GM18868 (cell line): Measurements from ENCODE around the gene HSPH1.
"Not testable (repeated sequence)": the region's sequence is repeated elsewhere in the genome, so short reads cannot be mapped to it uniquely, and the experiment has no call there.

ENCODE experiments used
- ATAC-seq: cut with Tn5 transposase; IDR thresholded peaks from one replicate; pipeline ENCODE4 v1.9.1; 2021; ENCODE audit warnings: mild to moderate bottlenecking, moderate library complexity; ENCODE audit not compliant: unreplicated experiment

Gene HSPH1

GRCh38 chr13:31177813-31178495 is 16.2 kb upstream of the HSPH1 start:
- not testable (repeated sequence) for ATAC-seq

GRCh38 chr13:31175847-31176532 is 14.3 kb upstream of the HSPH1 start:
- ATAC-seq, result no peak

GRCh38 chr13:31174018-31174417 is 12.3 kb upstream of the HSPH1 start:
- no peak for ATAC-seq

GRCh38 chr13:31172535-31172934 is 10.8 kb upstream of the HSPH1 start:
- no peak for ATAC-seq

- ATAC-seq, result no peak
Measured at GRCh38 chr13:31172001-31172400, 10.3 kb upstream of the HSPH1 start.

GRCh38 chr13:31168736-31169135 is 7.0 kb upstream of the HSPH1 start:
- no peak for ATAC-seq

- ATAC-seq, result peak; percentile 65
Measured at GRCh38 chr13:31168166-31168565, 6.5 kb upstream of the HSPH1 start.

GRCh38 chr13:31167490-31167889 is 5.8 kb upstream of the HSPH1 start:
- ATAC-seq, result peak; percentile 50

GRCh38 chr13:31166591-31166990 is 4.9 kb upstream of the HSPH1 start:
- no peak for ATAC-seq

- peak; percentile 86 for ATAC-seq
Measured at GRCh38 chr13:31162151-31163008, 676 bp upstream of the HSPH1 start.

GRCh38 chr13:31160857-31161556 is 697 bp downstream of the HSPH1 start:
- peak; percentile 21 for ATAC-seq

- no peak for ATAC-seq
Measured at GRCh38 chr13:31159306-31159705, 2.4 kb downstream of the HSPH1 start.

- ATAC-seq, result no peak
Measured at GRCh38 chr13:31154939-31155338, 6.8 kb downstream of the HSPH1 start.

GRCh38 chr13:31151837-31152236 is 9.9 kb downstream of the HSPH1 start:
- ATAC-seq, result no peak

GRCh38 chr13:31150315-31150985 is 11.3 kb downstream of the HSPH1 start:
- ATAC-seq, result no peak

GRCh38 chr13:31149604-31150003 is 12.1 kb downstream of the HSPH1 start:
- ATAC-seq, result no peak

- no peak for ATAC-seq
Measured at GRCh38 chr13:31145417-31145816, 16.3 kb downstream of the HSPH1 start.

- ATAC-seq, result no peak
Measured at GRCh38 chr13:31138515-31138914, 23.2 kb downstream of the HSPH1 start.

GRCh38 chr13:31136724-31137123 is 25.0 kb downstream of the HSPH1 start:
- ATAC-seq, result no peak

- ATAC-seq, result no peak
Measured at GRCh38 chr13:31134039-31134711, 27.5 kb downstream of the HSPH1 start.
